IMR-90 (cell line): ENCODE results near the gene EFNA5. TPM values are rescaled to one million over a fixed set of nuclear protein-coding genes. Genes with fewer than 3 reads are reported as not detected.

Source experiments
- ATAC-seq: fragments of 200-7000 bp; cut with Tn5 transposase; 2 replicates; pipeline ENCODE4 v1.9.1; 2020; ENCODE audit warnings: low read depth, mild to moderate bottlenecking, moderate library complexity
- BruUV-seq: library from RNA; stranded (reverse); fragments of 400-500 nt; replicated peaks from 2 replicates; lab custom pipeline; 2021; lab: Mats Ljungman, UMichigan
- CTCF ChIA-PET: fragments of 300-600 bp; formaldehyde crosslinking; extraction: SDS; loops from one replicate; lab custom pipeline; 2021; ENCODE audit warnings: antibody characterized with exemption; lab: Yijun Ruan, JAX
- POLR2A ChIA-PET: fragments of 300-600 bp; sonication (Branson Sonifier 250); formaldehyde crosslinking; loops from one replicate; lab custom pipeline; 2022; ENCODE audit warnings: antibody characterized with exemption; ENCODE audit not compliant: unreplicated experiment; lab: Charles Lee
- DNase-seq: peaks from one replicate; pipeline ENCODE4 v3.0.0; 2013
- H2AFZ ChIP-seq: replicated peaks from 2 replicates; pipeline ENCODE3; 2013; ENCODE audit warnings: low read length, mild to moderate bottlenecking; ENCODE audit not compliant: poor library complexity
- H2AK5ac ChIP-seq: 2 replicates; pipeline ENCODE4 v1.6.1; 2013; ENCODE audit warnings: low read depth, low read length, inconsistent platforms
- H2AK9ac ChIP-seq: replicated peaks from 2 replicates; pipeline ENCODE3; 2013; ENCODE audit warnings: mild to moderate bottlenecking, low read depth, low read length, moderate library complexity; ENCODE audit not compliant: poor library complexity
- H2BK120ac ChIP-seq: 2 replicates; pipeline ENCODE4 v1.6.1; 2013; ENCODE audit warnings: low read depth, low read length, inconsistent platforms
- H2BK15ac ChIP-seq: 3 replicates; pipeline ENCODE4 v1.6.1; 2013; ENCODE audit warnings: low read depth, low read length, inconsistent platforms
- H2BK20ac ChIP-seq: 2 replicates; pipeline ENCODE4 v1.6.1; 2013; ENCODE audit warnings: low read depth, mild to moderate bottlenecking, inconsistent platforms, low read length, moderate library complexity
- H2BK5ac ChIP-seq: 2 replicates; pipeline ENCODE4 v1.6.1; 2013; ENCODE audit warnings: mild to moderate bottlenecking, low read depth, low read length, inconsistent platforms; ENCODE audit not compliant: poor library complexity, severe bottlenecking
- H3K14ac ChIP-seq: replicated peaks from 2 replicates; pipeline ENCODE4 v1.6.1; 2013; ENCODE audit warnings: low read depth, low read length, inconsistent platforms
- H3K18ac ChIP-seq: 2 replicates; pipeline ENCODE4 v1.6.1; 2013; ENCODE audit warnings: low read depth, low read length, control low read depth
- H3K23ac ChIP-seq: 2 replicates; pipeline ENCODE4 v1.6.1; 2013; ENCODE audit warnings: low read depth, low read length, inconsistent platforms
- H3K27ac ChIP-seq: 2 replicates; pipeline ENCODE4 v1.5.1; 2013; ENCODE audit warnings: mild to moderate bottlenecking, control low read depth, low read length; ENCODE audit not compliant: insufficient read depth
- H3K27me3 ChIP-seq: 2 replicates; pipeline ENCODE4 v1.6.1; 2013; ENCODE audit warnings: low read length; ENCODE audit not compliant: control insufficient read depth, insufficient read depth
- H3K36me3 ChIP-seq: 2 replicates; pipeline ENCODE4 v1.6.1; 2013; ENCODE audit warnings: low read length, mixed read lengths; ENCODE audit not compliant: control insufficient read depth, insufficient read depth
- H3K4ac ChIP-seq: 2 replicates; pipeline ENCODE4 v1.6.1; 2013; ENCODE audit warnings: low read depth, low read length, inconsistent platforms
- H3K4me1 ChIP-seq: 2 replicates; pipeline ENCODE4 v1.6.1; 2013; ENCODE audit warnings: low read length, mixed read lengths; ENCODE audit not compliant: control insufficient read depth, insufficient read depth
- H3K4me2 ChIP-seq: 2 replicates; pipeline ENCODE4 v1.6.1; 2013; ENCODE audit warnings: low read depth, mild to moderate bottlenecking, control low read depth, low read length, moderate library complexity
- H3K4me3 ChIP-seq: 2 replicates; pipeline ENCODE4 v1.5.1; 2013; ENCODE audit warnings: low read depth, mild to moderate bottlenecking, control low read depth, low read length, moderate library complexity; ENCODE audit not compliant: insufficient read depth
- H3K56ac ChIP-seq: 2 replicates; pipeline ENCODE4 v1.6.1; 2013; ENCODE audit warnings: low read length, inconsistent platforms; ENCODE audit not compliant: insufficient read depth; ENCODE audit errors: extremely low read depth
- H3K79me1 ChIP-seq, 2 experiments: 2 replicates each; pipeline ENCODE4 v1.6.1; 2013; ENCODE audit warnings: low read length in 2 of 2, inconsistent platforms in 1 of 2, low read depth in 1 of 2
- H3K9ac ChIP-seq: 2 replicates; pipeline ENCODE4 v1.6.1; 2013; ENCODE audit warnings: low read depth, low read length, control low read depth
- H3K9me1 ChIP-seq: 2 replicates; pipeline ENCODE4 v1.6.1; 2013; ENCODE audit warnings: low read length, inconsistent platforms; ENCODE audit not compliant: insufficient read depth
- H3K9me3 ChIP-seq: 2 replicates; pipeline ENCODE4 v1.6.1; 2013; ENCODE audit warnings: low read length; ENCODE audit not compliant: control insufficient read depth, insufficient read depth
- H4K20me1 ChIP-seq: 2 replicates; pipeline ENCODE4 v1.6.1; 2013; ENCODE audit warnings: low read length, inconsistent platforms; ENCODE audit not compliant: insufficient read depth
- H4K5ac ChIP-seq: 2 replicates; pipeline ENCODE4 v1.6.1; 2013; ENCODE audit warnings: mild to moderate bottlenecking, low read depth, low read length, control low read depth
- H4K8ac ChIP-seq, 2 experiments: 2 replicates each; pipeline ENCODE4 v1.6.1; 2013; ENCODE audit warnings: low read depth in 2 of 2, low read length in 2 of 2, control low read depth in 1 of 2, inconsistent platforms in 1 of 2
- H4K91ac ChIP-seq: 2 replicates; pipeline ENCODE4 v1.6.1; 2013; ENCODE audit warnings: low read depth, low read length, inconsistent platforms; ENCODE audit not compliant: insufficient read depth
- MXI1 ChIP-seq: IDR thresholded peaks from 2 replicates; pipeline ENCODE4 v1.6.1; 2012; ENCODE audit warnings: low read depth, mild to moderate bottlenecking, low read length, moderate library complexity, borderline replicate concordance
- RFX5 ChIP-seq: IDR thresholded peaks from 2 replicates; pipeline ENCODE4 v1.8.0; 2012; ENCODE audit warnings: low read depth, mild to moderate bottlenecking, low read length, moderate library complexity
- WGBS, 2 experiments: methylation state at CpG; one replicate each; pipeline versions ENCODE4 v1.1.5 to v1.1.7; 2013; ENCODE audit warnings: missing lambda C conversion rate in 2 of 2; ENCODE audit not compliant: insufficient read length in 1 of 2; ENCODE audit errors: extremely low coverage in 2 of 2; 5-methylcytosine and 5-hydroxymethylcytosine counted together
- dilution Hi-C: fragments of 300-500 bp; cut with HindIII; formaldehyde crosslinking; loops from one replicate; pipeline ENCODE4 v1.14.3; 2018; ENCODE audit warnings: low sequenced_read_pairs; ENCODE audit not compliant: unreplicated experiment
- in situ Hi-C: fragments of 300-500 bp; cut with MboI; formaldehyde crosslinking; loops from 3 replicates; pipeline ENCODE4 v1.14.3; 2019; ENCODE audit warnings: low sequenced_read_pairs, inconsistent platforms, mixed read lengths
- intact Hi-C: fragments of 100-400 bp; cut with micrococcal nuclease; formaldehyde crosslinking; loops from 2 replicates; pipeline ENCODE4 v1.10.0; 2022
- polyA plus RNA-seq, 3 experiments: library from polyadenylated mRNA; depleted of rRNA; stranded (reverse); fragments of >200 nt; gene quantifications; 2 replicates each; pipeline ENCODE4 v1.2.3, GENCODE V29; 2012; ENCODE audit warnings: low replicate concordance in 1 of 3
- total RNA-seq: library from RNA; depleted of rRNA; stranded (reverse); fragments of >200 nt; gene quantifications from 2 replicates; pipeline ENCODE4 v1.2.3, GENCODE V29; 2012

The EFNA5 gene
- total and polyA plus RNA-seq, 2 of the 4 experiments (the other 2 are of a cell fraction): 1.5 to 1.6 TPM

DNA sequence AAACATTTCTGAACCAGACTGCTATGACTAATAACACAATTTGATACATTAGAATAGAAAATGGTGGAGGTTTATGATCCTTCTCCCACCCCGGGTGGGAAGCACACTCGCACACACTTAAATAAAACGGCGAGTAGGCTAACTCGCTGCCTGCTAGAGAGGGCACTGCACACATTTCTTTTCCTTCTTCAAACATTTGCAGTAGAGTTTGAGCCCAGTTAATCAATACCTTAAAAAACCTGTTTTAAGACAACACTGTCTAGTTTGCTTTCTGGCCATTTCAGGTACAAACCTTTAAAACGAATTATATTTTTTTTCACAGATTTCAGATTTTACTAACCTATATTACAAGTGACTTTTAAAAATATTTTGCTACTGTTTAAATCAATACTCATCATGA is 63.5 kb downstream of the EFNA5 start:
- Histone ChIP-seq H3K4me1 (no peaks in the 10 kb centered on the region), H3K23ac (no peak overlapping the region), H3K4me2 (no peak overlapping the region), H4K5ac (no peak overlapping the region), H3K27ac (no peak overlapping the region), H2BK5ac (no peak overlapping the region), H3K9ac (no peak overlapping the region), H3K4ac (no peak overlapping the region), H2BK15ac (no peak overlapping the region), H4K8ac (no peak overlapping the region), H3K36me3 (no peaks in the 10 kb centered on the region), H4K91ac (no peak overlapping the region), H2AK5ac (no peak overlapping the region), H2AFZ (no peak overlapping the region), H3K4me3 (no peak overlapping the region), H2BK20ac (no peak overlapping the region), H3K9me1 (no peaks in the 10 kb centered on the region), H3K14ac (no peak overlapping the region), H3K9me3 (no peaks in the 10 kb centered on the region), H3K18ac (no peak overlapping the region), H2AK9ac (no peak overlapping the region), H3K79me1 (no peaks in the 10 kb centered on the region; a peak in 1 of 4 replicates), H4K20me1 (no peaks in the 10 kb centered on the region), H2BK120ac (no peak overlapping the region), H3K27me3 (no peaks in the 10 kb centered on the region; the same call in 1 of the 2 replicates), H3K56ac (no peak overlapping the region)
- in situ Hi-C loops: no loop called here
- ChIA-PET CTCF (no interaction called here), POLR2A (no interaction called here)
- BruUV-seq: no TSS peak
- ATAC-seq (no peak), DNase-seq (no peak)
- no peak for TF ChIP-seq RFX5
- no peak for TF ChIP-seq MXI1
- intact Hi-C loops: no loop called here
- dilution Hi-C loops: no loop called here
- WGBS, 2 experiments: 92% methylated on average over 4 of the region's 6 CpGs; no CpG with 5 or more reads in 1 of the 2 experiments
